Lung (tissue), 12 donors: ENCODE results near the gene DRAM2. TPM values are rescaled to one million over a fixed set of nuclear protein-coding genes. Genes with fewer than 3 reads are reported as not detected.

Experiments used
- ATAC-seq: fragments of 200-7000 bp; cut with Tn5 transposase; one replicate; pipeline ENCODE4 v1.9.1; 2020; ENCODE audit warnings: moderate number of reproducible peaks; ENCODE audit not compliant: insufficient read depth, low FRiP score
- DNase-seq, 3 donors: peaks; one replicate each; pipeline ENCODE4 v3.0.0-alpha.2; 2013 to 2017
- H3K27ac ChIP-seq, 2 donors: one replicate each; pipeline ENCODE4 v1.5.1; 2013; ENCODE audit warnings: mild to moderate bottlenecking in 2 of 2, moderate library complexity in 2 of 2, control low read depth in 1 of 2, inconsistent platforms in 1 of 2, low read depth in 1 of 2, low read length in 1 of 2
- H3K27me3 ChIP-seq, 3 donors: one replicate each; pipeline ENCODE4 v1.5.1; 2013; ENCODE audit warnings: low read length in 2 of 3; ENCODE audit not compliant: control insufficient read depth in 3 of 3, insufficient read depth in 3 of 3
- H3K36me3 ChIP-seq, 4 donors: one replicate each; pipeline ENCODE4 v1.5.1; 2013; ENCODE audit warnings: low read length in 4 of 4, mild to moderate bottlenecking in 1 of 4, moderate library complexity in 1 of 4; ENCODE audit not compliant: control insufficient read depth in 4 of 4, insufficient read depth in 4 of 4
- H3K4me1 ChIP-seq, 5 donors: one replicate each; pipeline ENCODE4 v1.5.1; 2013; ENCODE audit warnings: low read length in 5 of 5, mild to moderate bottlenecking in 2 of 5, moderate library complexity in 1 of 5; ENCODE audit not compliant: control insufficient read depth in 5 of 5, insufficient read depth in 5 of 5
- H3K4me3 ChIP-seq: one replicate; pipeline ENCODE4 v1.5.1; 2013; ENCODE audit warnings: mild to moderate bottlenecking, control low read depth, moderate library complexity
- H3K9ac ChIP-seq, 2 donors: one replicate each; pipeline ENCODE4 v1.5.1; 2013; ENCODE audit warnings: low read length in 2 of 2, control low read depth in 1 of 2; ENCODE audit not compliant: insufficient read depth in 1 of 2
- H3K9me3 ChIP-seq, 4 donors: one replicate each; pipeline ENCODE4 v1.5.1; 2013; ENCODE audit warnings: low read length in 3 of 4, mild to moderate bottlenecking in 1 of 4, moderate library complexity in 1 of 4; ENCODE audit not compliant: control insufficient read depth in 4 of 4, insufficient read depth in 3 of 4
- WGBS, 2 donors: extraction: QIAGEN DNeasy Blood & Tissue Kit; methylation state at CpG; one replicate each; pipeline ENCODE4 v1.1.7; 2013; 5-methylcytosine and 5-hydroxymethylcytosine counted together
- polyA plus RNA-seq, 2 donors: library from polyadenylated mRNA; stranded (reverse); fragments of 200-250 nt; gene quantifications; one replicate each; pipeline ENCODE4 v1.2.1, GENCODE V29; 2013
- total RNA-seq, 2 donors: library from RNA; depleted of rRNA in 1 of 2; stranded (reverse); fragments of >200 nt in 1 of 2; gene quantifications; one replicate each; pipeline ENCODE4 v1.2.1, GENCODE V29; 2014 to 2021
- TF ChIP-seq, protein P1 (sequence below): IDR thresholded peaks from 2 replicates; pipeline ENCODE4 v1.5.1; 2012; ENCODE audit warnings: mild to moderate bottlenecking; ENCODE audit errors: control extremely low read depth, extremely low read depth
- donor health status: control.
- donor health status: control.
- donor health status: Bipolar disorder and iron deficiency.
- donor health status: healthy.
- donor health status: DM: yes; HTN: yes; CAD: no.

DRAM2 gene
- total and polyA plus RNA-seq, 4 donors: 28.2 to 76.1 (median 40.4) TPM

- Histone ChIP-seq H3K27me3 (no peaks in the 10 kb centered on the region), H3K4me1 (no peaks in the 10 kb centered on the region), H3K4me3 (no peak overlapping the region), H3K36me3 (peaks cover 7 to 18% (median 14%) of the 10 kb centered on the region in 4 donors), H3K9ac (no peak overlapping the region), H3K9me3 (no peaks in the 10 kb centered on the region), H3K27ac (no peak overlapping the region)
- TF ChIP-seq, protein P1, sequence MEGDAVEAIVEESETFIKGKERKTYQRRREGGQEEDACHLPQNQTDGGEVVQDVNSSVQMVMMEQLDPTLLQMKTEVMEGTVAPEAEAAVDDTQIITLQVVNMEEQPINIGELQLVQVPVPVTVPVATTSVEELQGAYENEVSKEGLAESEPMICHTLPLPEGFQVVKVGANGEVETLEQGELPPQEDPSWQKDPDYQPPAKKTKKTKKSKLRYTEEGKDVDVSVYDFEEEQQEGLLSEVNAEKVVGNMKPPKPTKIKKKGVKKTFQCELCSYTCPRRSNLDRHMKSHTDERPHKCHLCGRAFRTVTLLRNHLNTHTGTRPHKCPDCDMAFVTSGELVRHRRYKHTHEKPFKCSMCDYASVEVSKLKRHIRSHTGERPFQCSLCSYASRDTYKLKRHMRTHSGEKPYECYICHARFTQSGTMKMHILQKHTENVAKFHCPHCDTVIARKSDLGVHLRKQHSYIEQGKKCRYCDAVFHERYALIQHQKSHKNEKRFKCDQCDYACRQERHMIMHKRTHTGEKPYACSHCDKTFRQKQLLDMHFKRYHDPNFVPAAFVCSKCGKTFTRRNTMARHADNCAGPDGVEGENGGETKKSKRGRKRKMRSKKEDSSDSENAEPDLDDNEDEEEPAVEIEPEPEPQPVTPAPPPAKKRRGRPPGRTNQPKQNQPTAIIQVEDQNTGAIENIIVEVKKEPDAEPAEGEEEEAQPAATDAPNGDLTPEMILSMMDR: no peak
- ATAC-seq: no peak
- 56 to 61% methylated on average over 1 of the region's 1 CpG for whole genome bisulfite sequencing, 2 donors
- DNase-seq: no peak
These were observed 10.5 kb downstream of the DRAM2 start for GRCh38 chr1:111129376-111129775.

DNA sequence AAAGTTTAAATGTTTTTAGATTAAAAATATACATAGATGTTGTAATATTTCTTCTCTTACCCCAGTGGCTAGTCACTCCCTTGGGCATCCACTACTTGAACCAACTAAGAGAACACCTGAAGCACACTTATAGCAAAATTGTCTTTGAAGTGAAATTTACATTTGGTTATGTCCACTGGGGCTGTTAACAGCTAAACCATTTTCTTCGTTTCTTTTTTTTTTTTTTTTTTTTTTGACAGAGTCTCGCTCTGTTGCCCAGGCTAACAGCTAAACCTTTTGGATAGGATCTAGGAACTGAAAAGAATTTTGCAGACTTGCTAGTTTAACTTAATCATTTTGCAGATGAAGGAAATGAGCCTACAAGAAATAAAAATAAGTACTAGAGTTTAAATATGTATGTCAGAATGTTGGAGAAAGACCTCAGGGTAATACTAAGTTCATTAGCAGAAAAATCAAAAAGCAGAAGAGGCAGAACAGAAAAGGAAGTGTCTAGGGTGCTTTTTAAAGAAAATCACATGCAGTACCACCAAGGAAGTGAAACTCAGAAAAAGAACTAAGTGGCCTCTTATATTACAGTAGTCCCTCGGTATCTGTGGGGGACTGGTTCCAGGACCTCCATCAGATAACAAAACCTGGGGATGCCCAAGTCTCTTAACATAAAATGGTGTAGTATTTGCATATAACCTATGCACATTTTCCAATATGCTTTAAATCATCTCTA lies 11.8 kb downstream of the DRAM2 start:
- WGBS, 2 donors: 51 to 64% methylated on average over 3 of the region's 3 CpGs

DNA sequence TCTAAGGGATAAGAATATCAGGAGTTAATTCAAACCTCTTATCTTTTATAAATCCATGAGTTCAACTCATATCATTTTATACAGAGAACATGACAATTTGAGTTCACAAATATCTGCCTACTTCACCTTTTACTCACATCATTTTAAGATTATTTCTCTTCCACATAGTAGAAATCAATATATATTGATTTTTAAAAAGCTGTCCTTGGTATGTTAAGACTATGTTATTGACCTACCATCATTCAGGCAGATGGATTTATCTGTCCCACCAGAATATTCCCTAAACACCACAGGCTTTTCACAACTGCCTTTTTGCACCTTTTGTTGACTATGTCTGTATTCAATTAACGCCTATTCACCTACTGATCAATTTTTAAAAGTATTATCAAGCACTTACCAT lies 13.5 kb downstream of the DRAM2 start:
- H3K27ac ChIP-seq: no peak overlapping the region
- H3K9me3 ChIP-seq: no peaks in the 10 kb centered on the region
- TF ChIP-seq, protein P1: no peak
- H3K36me3 ChIP-seq: peaks cover 6 to 18% (median 15%) of the 10 kb centered on the region in 4 donors
- ATAC-seq: no peak
- no peaks in the 10 kb centered on the region for H3K4me1 ChIP-seq
- no peak overlapping the region for H3K9ac ChIP-seq
- no peak for DNase-seq
- 95 to 100% methylated on average over 1 of the region's 1 CpG for WGBS, 2 donors
- H3K27me3 ChIP-seq: no peaks in the 10 kb centered on the region
- H3K4me3 ChIP-seq: no peak overlapping the region

More for the DNA sequence above, 11.8 kb downstream of the DRAM2 start:
- ATAC-seq (peak; percentile 34), DNase-seq (peak in 1 of 3 donors; percentile 5)
- no peak overlapping the region for H3K9ac ChIP-seq
- no peak overlapping the region for H3K27ac ChIP-seq
- TF ChIP-seq, protein P1: no peak
- no peaks in the 10 kb centered on the region for H3K4me1 ChIP-seq
- H3K4me3 ChIP-seq: no peak overlapping the region
- peaks cover 10 to 18% (median 15%) of the 10 kb centered on the region in 4 donors for H3K36me3 ChIP-seq
- no peaks in the 10 kb centered on the region for H3K9me3 ChIP-seq
- no peaks in the 10 kb centered on the region for H3K27me3 ChIP-seq
